HUES48 (cell line): ENCODE data around the gene FNDC3B.
A peak's percentile ranks its signal among the peaks of the same experiment; 100 is the strongest.
"Not testable (repeated sequence)": the region's sequence is repeated elsewhere in the genome, so short reads cannot be mapped to it uniquely, and the experiment has no call there.

Source experiments
- H3K27ac ChIP-seq: one replicate; pipeline ENCODE4 v1.7.0; 2013; ENCODE audit warnings: low read depth, low read length, inconsistent platforms
- H3K27me3 ChIP-seq: 2 replicates; pipeline ENCODE4 v1.6.1; 2013; ENCODE audit warnings: mild to moderate bottlenecking, low read length; ENCODE audit not compliant: control insufficient read depth, insufficient read depth
- H3K36me3 ChIP-seq: 2 replicates; pipeline ENCODE4 v1.6.1; 2013; ENCODE audit warnings: low read length; ENCODE audit not compliant: control insufficient read depth, insufficient read depth
- H3K4me1 ChIP-seq: 2 replicates; pipeline ENCODE4 v1.6.1; 2013; ENCODE audit warnings: mild to moderate bottlenecking, low read length; ENCODE audit not compliant: control insufficient read depth, insufficient read depth
- H3K4me3 ChIP-seq: 2 replicates; pipeline ENCODE4 v1.5.1; 2013; ENCODE audit warnings: mild to moderate bottlenecking, low read depth, low read length
- H3K9ac ChIP-seq: 2 replicates; pipeline ENCODE4 v1.6.1; 2013; ENCODE audit warnings: mild to moderate bottlenecking, low read depth, low read length, moderate library complexity
- H3K9me3 ChIP-seq: 2 replicates; pipeline ENCODE4 v1.6.1; 2013; ENCODE audit warnings: low read length; ENCODE audit not compliant: control insufficient read depth, insufficient read depth

The FNDC3B gene

GRCh38 chr3:172245241-172245640 is 205.9 kb downstream of the FNDC3B start:
- H3K9me3 ChIP-seq = peaks cover 21% of the 10 kb centered on the region
- H3K4me3 ChIP-seq = no peak overlapping the region
- peaks cover 15% of the 10 kb centered on the region for H3K36me3 ChIP-seq
- H3K27ac ChIP-seq = no peak overlapping the region
- H3K9ac ChIP-seq = no peak overlapping the region
- no peaks in the 10 kb centered on the region for H3K27me3 ChIP-seq
- peaks cover 28% of the 10 kb centered on the region for H3K4me1 ChIP-seq

DNA sequence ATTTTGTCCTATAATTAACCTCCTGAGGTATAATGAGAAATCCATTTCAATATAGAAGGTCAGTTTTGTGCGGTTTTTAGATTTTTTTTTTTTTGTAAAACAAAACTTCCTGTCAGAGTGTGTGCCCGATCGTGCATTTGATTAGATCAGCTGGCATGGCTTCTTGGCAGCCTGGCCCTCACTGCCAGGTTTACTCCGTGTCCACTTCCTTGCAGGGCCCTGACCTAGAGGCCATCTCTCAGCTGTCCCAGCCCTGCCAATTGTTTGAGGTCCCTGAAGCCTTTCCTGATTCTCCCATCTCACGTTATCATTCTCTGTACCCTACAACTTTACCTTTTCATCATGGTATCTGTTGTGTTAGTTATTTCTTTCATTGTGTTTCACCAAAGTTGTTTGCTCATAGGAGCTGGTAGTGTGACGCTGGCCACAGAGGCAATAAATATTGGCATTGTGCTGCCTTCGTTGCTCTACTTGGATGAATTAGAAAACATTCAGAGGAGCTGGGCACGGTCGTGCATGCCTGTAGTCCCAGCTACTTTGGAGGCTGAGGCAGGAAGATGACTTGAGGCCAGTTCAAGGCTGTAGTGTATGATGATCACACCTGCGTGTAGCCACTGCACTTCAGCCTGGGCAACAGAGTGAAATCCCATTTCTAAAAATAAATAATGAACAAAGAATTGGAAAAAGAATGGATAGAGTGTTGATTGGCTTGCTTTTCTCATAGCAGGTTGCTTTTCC is 206.9 kb downstream of the FNDC3B start:
- Histone ChIP-seq H3K27me3 (no peaks in the 10 kb centered on the region), H3K9me3 (peaks cover 11% of the 10 kb centered on the region), H3K9ac (no peak overlapping the region), H3K27ac (no peak overlapping the region), H3K4me1 (peaks cover 28% of the 10 kb centered on the region), H3K4me3 (no peak overlapping the region), H3K36me3 (peaks cover 6% of the 10 kb centered on the region)

DNA sequence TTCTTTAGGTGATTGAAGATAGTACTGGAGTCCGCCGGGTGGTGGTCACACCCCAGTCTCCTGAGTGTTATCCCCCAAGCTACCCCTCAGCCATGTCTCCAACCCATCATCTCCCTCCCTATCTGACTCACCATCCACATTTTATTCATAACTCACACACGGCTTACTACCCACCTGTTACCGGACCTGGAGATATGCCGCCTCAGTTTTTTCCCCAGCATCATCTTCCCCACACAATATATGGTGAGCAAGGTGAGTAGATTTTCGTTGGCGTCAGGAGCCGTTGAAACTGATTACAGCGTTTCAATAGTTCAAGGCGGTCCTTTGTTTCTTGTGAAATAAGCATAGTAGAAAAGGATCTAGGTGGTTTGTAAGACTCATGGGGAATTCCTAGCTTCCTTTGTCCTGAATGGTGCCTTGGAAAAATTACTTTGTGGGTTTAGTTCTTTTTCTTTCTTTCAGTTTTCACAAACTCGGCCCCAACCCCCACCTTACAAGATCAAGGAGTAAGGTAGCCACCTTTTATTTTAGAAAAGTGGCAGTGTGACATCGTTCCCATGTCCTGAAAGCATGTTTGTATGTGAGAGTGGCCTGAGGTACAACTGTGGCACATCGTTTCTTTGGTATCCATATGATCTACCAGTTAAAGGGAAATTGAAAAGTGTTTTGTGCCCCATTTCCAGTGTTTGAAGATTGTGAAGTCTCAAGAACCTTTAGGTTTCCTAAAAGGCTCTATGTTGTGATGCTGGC is 208.3 kb downstream of the FNDC3B start:
- Histone ChIP-seq H3K4me1 (peaks cover 28% of the 10 kb centered on the region), H3K9ac (no peak overlapping the region), H3K27me3 (no peaks in the 10 kb centered on the region), H3K9me3 (no peaks in the 10 kb centered on the region), H3K4me3 (no peak overlapping the region), H3K27ac (peak overlapping the region; percentile 58), H3K36me3 (peaks cover 3% of the 10 kb centered on the region)

DNA sequence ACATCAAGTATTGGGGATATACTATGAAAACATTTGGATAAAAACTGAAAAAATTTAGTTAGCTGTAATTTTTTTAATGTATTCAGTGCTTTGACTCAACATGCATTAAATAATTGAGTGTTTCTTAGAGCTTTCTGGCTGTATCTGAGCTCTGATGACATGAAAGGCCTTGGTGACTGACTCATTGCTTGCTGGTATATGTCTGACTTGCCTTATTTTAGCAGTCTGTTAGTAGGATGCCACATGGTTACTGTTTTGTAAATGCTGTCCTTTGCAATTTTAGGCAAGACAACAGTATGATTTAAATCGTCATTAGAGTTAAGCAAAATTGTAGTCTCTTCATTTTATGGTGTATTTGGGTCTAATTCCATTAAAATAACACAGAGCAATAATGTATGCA is 209.7 kb downstream of the FNDC3B start:
- Histone ChIP-seq H3K4me1 (peaks cover 28% of the 10 kb centered on the region), H3K9ac (no peak overlapping the region), H3K4me3 (no peak overlapping the region), H3K9me3 (no peaks in the 10 kb centered on the region), H3K36me3 (no peaks in the 10 kb centered on the region; the same call in 1 of the 2 replicates), H3K27me3 (no peaks in the 10 kb centered on the region), H3K27ac (no peak overlapping the region)

DNA sequence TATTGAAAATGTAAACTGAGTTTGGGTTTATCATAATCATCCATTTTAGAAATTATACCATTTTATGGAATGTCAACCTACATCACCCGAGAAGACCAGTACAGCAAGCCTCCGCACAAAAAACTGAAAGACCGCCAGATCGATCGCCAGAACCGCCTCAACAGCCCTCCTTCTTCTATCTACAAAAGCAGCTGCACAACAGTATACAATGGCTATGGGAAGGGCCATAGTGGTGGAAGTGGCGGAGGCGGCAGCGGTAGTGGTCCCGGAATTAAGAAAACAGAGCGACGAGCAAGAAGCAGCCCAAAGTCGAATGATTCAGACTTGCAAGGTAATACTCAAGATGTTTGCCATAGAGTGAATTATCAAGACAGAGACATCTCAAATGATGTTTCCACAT is 211.8 kb downstream of the FNDC3B start:
- Histone ChIP-seq H3K27ac (no peak overlapping the region), H3K9ac (no peak overlapping the region), H3K4me1 (peaks cover 28% of the 10 kb centered on the region), H3K4me3 (no peak overlapping the region), H3K27me3 (no peaks in the 10 kb centered on the region), H3K9me3 (no peaks in the 10 kb centered on the region), H3K36me3 (peaks cover 5% of the 10 kb centered on the region; the same call in 1 of the 2 replicates)

DNA sequence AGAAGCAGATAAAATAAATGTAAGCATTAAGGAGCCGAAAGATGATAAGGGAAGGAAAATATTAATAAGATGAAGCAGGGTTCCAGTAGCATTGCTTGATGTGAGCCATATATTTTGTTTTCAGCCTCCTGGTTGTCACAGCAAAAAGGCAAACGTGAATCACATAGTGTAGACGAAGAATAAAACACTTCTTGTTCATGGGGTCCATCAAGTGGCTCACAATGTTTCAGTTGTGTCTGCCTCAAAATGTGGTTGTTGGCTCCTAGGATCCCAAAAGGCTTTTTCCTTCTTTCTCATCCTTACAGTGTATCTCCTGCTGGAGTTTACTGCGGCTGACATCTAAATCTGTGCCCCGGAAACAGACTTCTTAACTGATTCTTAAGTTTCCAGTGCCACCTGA is 213.8 kb downstream of the FNDC3B start:
- H3K36me3 ChIP-seq = peaks cover 8% of the 10 kb centered on the region; the same call in 1 of the 2 replicates
- H3K27me3 ChIP-seq = no peaks in the 10 kb centered on the region
- H3K4me3 ChIP-seq = no peak overlapping the region

DNA sequence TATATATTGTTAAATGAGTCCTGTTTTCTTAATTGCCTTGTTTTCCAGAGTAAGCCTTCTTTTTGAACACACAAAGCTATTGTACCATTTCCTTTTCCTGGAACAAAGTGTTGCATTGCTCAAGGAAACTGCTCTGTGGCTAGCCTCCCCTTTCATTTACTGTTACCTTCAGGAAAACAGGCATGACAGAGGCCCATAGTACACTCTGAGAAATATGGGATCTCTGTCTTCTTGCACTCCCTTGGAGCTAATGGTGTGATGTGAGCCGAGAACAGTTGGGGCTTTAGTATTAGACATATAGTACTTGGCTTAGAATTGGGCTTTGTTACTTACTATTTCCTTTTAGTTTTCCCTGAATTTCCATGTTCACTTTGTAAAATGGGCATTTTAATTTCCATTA is 215.2 kb downstream of the FNDC3B start:
- peaks cover 8% of the 10 kb centered on the region; the same call in 1 of the 2 replicates for H3K36me3 ChIP-seq

More for the DNA sequence above, 213.8 kb downstream of the FNDC3B start:
- Histone ChIP-seq H3K27ac (no peak overlapping the region), H3K9ac (no peak overlapping the region), H3K4me1 (peaks cover 16% of the 10 kb centered on the region), H3K9me3 (no peaks in the 10 kb centered on the region)

DNA sequence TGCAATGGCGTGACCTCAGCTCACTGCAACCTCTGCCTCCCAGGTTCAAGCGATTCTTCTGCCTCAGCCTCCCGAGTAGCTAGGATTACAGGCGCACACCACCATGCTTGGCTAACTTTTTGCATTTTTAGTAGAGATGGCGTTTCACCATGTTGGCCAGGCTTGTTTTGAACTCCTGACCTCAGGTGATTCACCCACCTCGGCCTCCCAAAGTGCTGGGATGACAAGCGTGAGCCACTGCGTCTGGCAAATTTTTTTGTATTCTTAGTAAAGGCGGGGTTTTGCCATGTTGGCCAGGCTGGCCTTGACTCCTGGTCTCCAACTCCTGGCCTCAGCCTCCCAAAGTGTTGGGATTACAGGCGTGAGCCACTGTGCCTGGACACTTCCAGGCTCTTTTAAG is 215.9 kb downstream of the FNDC3B start:
- not testable (repeated sequence) for H3K36me3 ChIP-seq, H3K4me3 ChIP-seq, H3K9me3 ChIP-seq, H3K9ac ChIP-seq, H3K27me3 ChIP-seq, H3K27ac ChIP-seq
- peaks cover 23% of the 10 kb centered on the region; the same call in 1 of the 2 replicates for H3K4me1 ChIP-seq

More for the DNA sequence above, 215.2 kb downstream of the FNDC3B start:
- Histone ChIP-seq H3K4me3 (no peak overlapping the region), H3K9me3 (no peaks in the 10 kb centered on the region), H3K27ac (no peak overlapping the region), H3K4me1 (peaks cover 17% of the 10 kb centered on the region; the same call in 1 of the 2 replicates), H3K9ac (no peak overlapping the region), H3K27me3 (no peaks in the 10 kb centered on the region)

DNA sequence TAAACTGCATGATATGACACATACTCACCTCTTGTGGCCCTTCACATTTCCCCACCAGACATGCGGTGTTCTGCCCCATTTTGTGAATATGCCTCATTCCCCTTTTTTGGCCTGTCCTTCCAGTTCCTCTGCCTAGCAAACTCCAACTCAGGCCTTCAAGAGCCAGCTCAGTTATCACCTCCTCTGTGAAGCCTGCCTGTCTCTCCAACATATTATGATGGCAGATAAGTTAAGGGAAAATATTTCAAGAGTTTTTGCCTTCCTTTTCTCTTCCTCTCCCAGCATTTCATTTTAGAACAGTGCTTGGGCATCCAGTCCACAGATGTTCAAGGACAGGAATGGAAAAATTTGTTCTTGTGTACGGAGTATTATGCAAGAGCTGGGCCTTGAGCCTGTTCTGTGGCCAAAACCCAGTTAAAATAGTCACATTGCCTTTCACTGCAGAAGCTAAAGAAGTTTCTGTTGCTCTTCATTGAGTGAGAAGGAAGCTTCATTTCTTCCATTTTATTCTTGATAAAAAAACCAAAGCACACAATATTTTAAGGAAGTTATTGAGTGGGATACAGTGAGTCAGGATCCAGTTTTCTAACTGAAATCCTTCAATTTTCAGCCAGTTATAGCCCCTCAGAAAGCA is 216.8 kb downstream of the FNDC3B start:
- Histone ChIP-seq H3K9ac (no peak overlapping the region), H3K27me3 (no peaks in the 10 kb centered on the region), H3K9me3 (no peaks in the 10 kb centered on the region), H3K36me3 (peaks cover 8% of the 10 kb centered on the region; the same call in 1 of the 2 replicates), H3K4me1 (peaks cover 31% of the 10 kb centered on the region), H3K27ac (no peak overlapping the region), H3K4me3 (no peak overlapping the region)

DNA sequence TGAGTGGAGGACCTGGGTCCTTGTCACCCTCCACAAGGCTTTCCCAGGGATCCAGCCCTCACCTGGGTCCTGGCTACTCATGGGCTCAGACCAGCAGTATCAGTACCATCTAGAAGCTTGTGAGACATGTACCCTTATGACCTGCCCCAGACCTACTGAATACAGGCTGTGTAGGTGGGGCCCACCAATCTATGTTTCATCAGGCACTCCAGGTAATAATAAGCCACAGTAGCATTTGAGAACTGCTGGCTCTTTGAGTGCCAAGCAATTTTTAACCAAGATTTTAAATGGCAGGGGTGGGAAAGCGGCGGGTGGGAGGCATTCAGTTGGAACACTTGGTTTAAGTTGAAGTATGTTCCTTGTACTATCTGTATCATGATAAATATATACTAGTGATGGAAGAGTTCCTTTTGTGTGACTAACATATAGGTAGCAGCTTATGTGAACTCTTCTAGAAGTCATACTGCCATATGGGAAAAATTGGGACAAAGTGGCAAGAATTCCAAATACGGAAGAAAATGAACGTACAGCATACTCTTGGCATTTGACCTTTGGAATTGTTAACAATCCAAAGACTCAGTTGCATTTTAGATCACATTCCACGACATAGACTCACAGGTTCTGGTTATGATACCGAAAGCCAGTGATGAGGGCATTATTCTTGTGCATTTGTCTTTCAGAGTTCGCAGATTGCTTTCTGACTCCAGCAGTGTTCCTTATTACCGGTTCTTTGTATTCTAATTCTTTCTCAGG is 218.4 kb downstream of the FNDC3B start:
- H3K27ac ChIP-seq = no peak overlapping the region
- H3K4me1 ChIP-seq = peaks cover 43% of the 10 kb centered on the region
- no peak overlapping the region for H3K4me3 ChIP-seq
- H3K9ac ChIP-seq = no peak overlapping the region; the same call in 1 of the 2 replicates
- 0 out of 2 replicates have a peak, but pooled peaks cover 8% of the 10 kb centered on the region for H3K36me3 ChIP-seq
- H3K27me3 ChIP-seq = no peaks in the 10 kb centered on the region
- no peaks in the 10 kb centered on the region for H3K9me3 ChIP-seq
